Iris pigment epithelial cell (primary cell): ENCODE measurements around the gene EFR3B.
A peak's percentile ranks its signal among the peaks of the same experiment; 100 is the strongest.

Source experiments
- DNase-seq: peaks from one replicate; pipeline ENCODE4 v3.0.0-alpha.2; 2011; ENCODE audit warnings: low read depth

Gene EFR3B

DNA sequence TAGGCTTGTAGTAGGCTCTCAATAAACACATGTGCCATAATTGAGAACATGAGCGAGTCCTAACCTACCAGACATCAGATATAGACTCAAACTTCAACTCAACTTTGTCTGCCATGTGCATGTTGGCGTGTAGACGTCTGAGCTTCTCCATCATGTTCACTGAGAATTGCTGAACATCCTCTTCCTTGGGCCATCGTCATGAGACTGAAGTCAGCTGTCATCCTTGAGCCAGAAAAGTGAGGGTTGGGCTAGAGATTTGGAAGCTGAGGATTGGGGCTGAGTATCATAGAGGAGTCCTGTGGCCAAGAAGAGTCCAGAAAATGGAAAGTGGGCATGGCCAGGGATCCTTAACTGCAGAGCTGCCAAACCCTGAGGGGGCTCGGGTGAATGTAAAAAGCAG lies 7.8 kb upstream of the EFR3B start:
- DNase-seq, result no peak

GRCh38 chr2:25035537-25036220 lies 6.2 kb upstream of the EFR3B start:
- no peak for DNase-seq

- DNase-seq, result no peak
Measured at GRCh38 chr2:25036221-25036559, 5.7 kb upstream of the EFR3B start.

GRCh38 chr2:25039126-25039525 lies 2.8 kb upstream of the EFR3B start:
- DNase-seq, result no peak

GRCh38 chr2:25041307-25041927 lies 459 bp upstream of the EFR3B start:
- DNase-seq, result peak; percentile 51

DNA sequence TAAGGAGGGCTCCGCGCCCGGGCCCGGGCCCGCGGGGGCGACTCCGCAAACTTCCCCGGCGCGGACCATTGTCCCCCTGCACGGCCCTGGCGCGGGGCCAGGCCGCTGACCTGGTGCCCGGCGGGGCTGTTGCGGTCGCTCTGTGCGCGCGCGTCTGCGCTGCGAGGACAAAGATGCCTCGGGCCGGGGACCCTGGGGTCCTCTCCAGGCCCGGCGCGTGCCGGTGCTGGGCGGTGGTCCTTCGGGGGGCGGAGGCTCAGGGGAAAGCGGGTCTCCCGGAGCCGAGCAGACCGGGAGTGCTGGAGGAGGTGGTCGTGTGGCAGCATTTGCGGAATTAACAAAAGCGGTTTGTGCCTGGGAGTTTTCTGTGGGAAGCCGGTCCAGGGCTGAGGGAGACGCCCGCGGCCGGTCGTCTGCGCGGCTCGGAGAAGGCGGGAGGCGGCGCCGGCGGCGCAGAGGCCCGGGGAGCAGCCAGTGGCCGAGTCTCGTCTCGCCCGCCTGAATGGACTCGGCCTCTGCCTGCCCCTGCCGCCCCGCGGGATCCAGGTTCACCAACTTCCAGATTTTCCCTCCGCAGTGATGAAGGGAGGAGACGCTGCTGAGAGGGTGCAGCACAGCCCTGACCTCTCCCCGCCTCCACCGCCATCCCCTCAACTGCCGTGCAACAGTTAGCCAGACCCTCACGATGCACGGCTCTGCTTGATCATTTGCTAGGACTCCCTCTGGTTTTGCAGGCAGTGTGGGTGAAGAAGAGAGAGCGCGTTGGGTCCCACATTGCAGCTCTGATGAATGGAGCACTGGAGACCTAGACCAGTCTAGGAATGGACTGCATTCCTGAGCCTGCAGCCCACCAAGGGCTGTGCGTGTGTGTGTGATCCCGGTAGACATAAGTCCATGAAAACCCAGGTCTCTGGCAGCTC lies 705 bp downstream of the EFR3B start:
- peak; percentile 45 for DNase-seq

DNA sequence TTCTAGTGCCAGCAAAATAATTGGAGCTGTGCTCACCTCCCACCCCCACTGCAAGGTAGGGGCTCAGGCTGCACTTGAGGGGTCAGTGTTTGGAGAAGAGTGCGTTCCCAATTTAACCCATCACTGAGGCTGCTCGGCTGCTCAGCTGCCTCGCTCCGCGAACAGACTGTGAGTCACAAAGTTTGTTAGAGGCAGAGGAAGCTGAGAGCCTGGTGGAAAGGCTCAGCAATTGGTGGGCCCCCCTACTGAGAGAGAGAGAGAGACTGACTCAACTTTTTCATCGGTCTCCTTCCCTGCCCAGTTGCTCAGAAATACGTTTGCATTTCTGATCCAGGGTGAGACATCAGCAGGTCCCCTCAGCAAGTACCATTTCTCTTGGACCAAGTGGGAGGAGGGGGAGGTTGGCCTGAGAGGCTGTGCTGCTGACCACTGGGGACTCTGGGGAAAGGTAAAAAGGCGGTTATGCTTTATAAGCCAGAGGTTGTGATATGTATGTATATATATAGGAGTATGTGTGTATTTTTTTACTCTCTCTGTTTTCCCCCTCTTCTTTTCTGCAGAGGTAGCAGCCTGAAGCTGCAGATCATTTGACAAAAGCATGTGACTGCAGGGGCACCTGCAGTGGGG lies 1.5 kb downstream of the EFR3B start:
- DNase-seq, result peak; percentile 92

DNA sequence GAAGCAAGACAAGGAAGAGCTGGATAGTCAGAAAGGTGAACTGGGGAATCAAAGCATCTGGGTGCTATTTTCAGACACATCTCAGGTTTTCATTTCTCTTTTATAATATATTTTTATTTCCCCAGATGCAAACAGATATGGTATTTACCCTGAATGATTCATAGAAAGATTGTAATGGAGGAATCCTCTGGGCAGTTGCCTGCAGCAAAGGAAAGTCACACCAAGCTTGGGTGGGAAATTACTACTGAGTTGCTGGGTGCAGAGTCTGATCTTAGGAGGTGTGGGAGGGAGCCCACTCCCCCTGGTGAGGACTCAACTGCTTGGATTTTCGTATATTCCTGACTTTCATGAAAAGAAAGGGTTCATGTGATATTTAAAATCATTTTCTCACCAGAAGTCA lies 2.1 kb downstream of the EFR3B start:
- DNase-seq, result no peak

GRCh38 chr2:25044990-25045389 lies 3.1 kb downstream of the EFR3B start:
- no peak for DNase-seq

GRCh38 chr2:25049422-25049821 lies 7.5 kb downstream of the EFR3B start:
- no peak for DNase-seq

- no peak for DNase-seq
Measured at GRCh38 chr2:25050128-25050527, 8.3 kb downstream of the EFR3B start.

GRCh38 chr2:25053041-25053440 lies 11.2 kb downstream of the EFR3B start:
- DNase-seq, result no peak

GRCh38 chr2:25054720-25055119 lies 12.8 kb downstream of the EFR3B start:
- peak; percentile 7 for DNase-seq

DNA sequence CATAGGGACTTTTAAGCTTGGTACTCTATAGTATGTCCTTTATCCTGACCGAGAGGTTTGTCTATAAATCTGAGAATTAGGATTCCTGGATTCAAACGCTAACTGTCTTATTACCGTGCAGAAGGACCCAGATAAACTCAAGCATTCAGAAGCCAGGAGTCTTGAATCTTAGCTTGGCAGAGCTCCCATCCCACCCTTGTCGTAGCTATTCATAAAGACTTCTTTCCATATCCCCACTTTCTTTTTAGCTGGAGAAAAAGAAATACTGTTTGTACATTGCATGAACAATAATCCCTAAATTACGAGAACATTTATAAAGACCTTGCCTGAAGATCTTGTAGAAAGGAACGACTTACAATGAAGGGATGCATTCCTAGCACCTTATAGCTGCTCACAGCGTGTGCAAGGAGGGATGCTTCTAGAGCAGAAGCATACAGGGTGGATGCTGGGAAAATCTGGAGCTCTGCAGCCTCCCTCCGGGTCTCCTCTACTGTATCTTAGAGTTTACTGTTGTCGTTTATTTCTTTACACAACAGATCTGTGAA lies 13.6 kb downstream of the EFR3B start:
- DNase-seq, result no peak

DNA sequence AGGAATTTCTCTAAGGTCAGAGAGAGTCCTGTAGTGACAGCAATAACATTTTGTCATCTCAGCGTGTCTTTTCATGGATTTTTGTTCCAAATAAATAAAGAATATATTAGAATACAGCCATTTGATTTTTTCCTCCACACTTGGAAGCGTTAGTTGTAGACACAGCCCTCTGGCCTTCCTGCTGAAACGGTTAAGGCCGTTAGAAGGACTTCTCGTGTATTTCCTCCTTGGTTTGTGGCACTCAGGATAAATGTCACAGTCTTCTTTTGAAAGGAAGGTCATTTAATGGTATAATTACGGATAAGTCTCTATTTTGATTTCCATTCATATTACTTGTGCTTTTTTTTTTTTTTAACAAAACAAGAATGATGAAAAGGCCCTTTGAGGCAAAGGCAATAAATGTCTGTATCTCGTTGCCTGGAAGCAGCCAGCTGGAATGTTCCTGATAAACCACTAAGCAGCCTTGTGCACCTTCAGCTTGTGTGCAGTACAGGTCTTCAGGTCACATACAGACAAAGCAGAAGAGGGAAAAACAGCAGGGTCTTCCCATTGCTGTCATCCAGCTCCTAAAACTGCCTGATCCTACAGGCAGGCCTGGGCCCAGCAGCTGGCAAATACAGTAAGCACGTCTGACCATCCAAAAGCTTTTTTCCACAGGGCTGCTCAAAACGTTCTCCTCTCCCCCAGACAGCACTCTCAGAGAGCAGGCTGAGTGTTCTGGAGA lies 14.4 kb downstream of the EFR3B start:
- DNase-seq, result no peak

GRCh38 chr2:25062511-25062917 lies 20.6 kb downstream of the EFR3B start:
- DNase-seq, result no peak

- no peak for DNase-seq
Measured at GRCh38 chr2:25063876-25064660, 22.2 kb downstream of the EFR3B start.

DNA sequence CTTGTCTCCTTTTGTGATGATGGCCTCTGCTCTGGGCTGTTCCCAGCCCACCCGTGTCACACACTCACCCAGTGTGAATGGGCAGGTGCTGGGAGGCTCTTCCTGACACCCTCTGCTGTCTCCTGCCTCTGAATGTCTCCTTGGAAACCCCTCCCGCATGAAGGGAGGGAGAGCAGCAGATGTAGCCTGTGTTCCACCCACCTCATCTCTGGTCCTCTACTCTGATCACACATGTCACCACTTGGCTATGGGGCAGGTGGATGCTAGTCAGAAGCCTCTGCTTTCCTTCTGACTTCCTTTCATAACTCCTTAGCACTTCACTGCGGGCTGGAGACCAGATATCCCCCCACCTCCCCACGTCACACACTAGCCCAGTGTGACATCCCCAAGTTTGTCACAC lies 23.9 kb downstream of the EFR3B start:
- DNase-seq, result no peak

GRCh38 chr2:25066455-25066854 lies 24.6 kb downstream of the EFR3B start:
- DNase-seq, result no peak

- DNase-seq, result no peak
Measured at GRCh38 chr2:25068217-25068616, 26.3 kb downstream of the EFR3B start.

DNA sequence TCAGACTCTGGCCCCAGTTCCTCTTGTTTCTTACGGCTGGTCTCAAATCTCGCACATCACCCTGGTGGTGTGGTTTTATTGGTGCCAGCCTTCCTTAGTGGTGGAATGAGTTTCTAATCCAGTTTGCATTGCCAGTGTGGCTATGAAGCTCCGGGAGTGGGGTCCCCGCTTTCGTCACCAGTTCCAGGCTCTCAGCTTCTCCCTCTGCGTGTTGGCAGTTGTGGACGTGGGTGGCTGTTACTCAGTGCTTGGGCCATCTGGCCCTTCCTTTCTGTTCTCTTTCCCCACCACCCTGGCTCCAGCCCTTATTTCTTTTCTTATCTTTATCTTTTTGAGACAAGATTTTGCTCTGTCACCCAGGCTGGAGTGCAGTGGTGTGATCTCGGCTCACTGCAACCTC lies 30.1 kb downstream of the EFR3B start:
- no peak for DNase-seq
